22Rv1 (cell line): ENCODE results near the gene TM7SF2.

Experiments
- H3K27ac ChIP-seq: fragments of 450-650 bp; 2 replicates; pipeline ENCODE4 v1.5.1; 2017
- ZFX ChIP-seq: fragments of 450-650 bp; IDR thresholded peaks from 2 replicates; pipeline ENCODE4 v1.6.1; 2017; ENCODE audit warnings: antibody characterized with exemption, borderline replicate concordance
- TF ChIP-seq, protein P1 (sequence below): fragments of 450-650 bp; IDR thresholded peaks from 2 replicates; pipeline ENCODE4 v1.5.1; 2017; ENCODE audit warnings: mild to moderate bottlenecking

TM7SF2 gene

DNA sequence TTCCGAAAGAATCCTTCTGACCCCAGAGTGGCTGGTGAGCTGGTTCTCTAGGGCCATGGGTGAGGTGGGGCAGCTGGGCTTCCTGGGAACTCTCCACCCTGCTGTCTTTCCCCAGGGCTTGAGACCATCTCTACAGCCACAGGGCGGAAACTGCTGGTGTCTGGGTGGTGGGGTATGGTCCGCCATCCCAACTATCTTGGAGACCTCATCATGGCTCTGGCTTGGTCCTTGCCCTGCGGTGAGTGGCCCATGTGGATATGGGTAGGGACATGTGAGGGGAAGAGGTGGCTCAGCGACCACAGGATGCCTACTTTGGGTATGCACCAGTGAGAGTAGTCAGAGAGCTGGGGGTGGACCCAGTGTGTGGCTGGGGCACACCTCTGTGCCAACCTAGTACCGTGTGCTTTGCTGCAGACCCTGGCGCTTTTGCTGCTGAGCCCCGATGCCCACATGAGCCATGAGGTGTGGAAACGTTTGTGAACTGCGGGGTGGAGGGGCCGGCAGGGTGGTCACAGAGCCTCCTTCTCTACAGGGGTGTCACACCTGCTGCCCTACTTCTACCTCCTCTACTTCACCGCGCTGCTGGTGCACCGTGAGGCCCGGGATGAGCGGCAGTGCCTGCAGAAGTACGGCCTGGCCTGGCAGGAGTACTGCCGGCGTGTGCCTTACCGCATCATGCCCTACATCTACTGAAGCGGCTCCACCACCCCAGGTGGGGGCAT, 3.9 kb downstream of the TM7SF2 start:
- no peak for TF ChIP-seq ZFX
- H3K27ac ChIP-seq = peak overlapping the region; percentile 99

DNA sequence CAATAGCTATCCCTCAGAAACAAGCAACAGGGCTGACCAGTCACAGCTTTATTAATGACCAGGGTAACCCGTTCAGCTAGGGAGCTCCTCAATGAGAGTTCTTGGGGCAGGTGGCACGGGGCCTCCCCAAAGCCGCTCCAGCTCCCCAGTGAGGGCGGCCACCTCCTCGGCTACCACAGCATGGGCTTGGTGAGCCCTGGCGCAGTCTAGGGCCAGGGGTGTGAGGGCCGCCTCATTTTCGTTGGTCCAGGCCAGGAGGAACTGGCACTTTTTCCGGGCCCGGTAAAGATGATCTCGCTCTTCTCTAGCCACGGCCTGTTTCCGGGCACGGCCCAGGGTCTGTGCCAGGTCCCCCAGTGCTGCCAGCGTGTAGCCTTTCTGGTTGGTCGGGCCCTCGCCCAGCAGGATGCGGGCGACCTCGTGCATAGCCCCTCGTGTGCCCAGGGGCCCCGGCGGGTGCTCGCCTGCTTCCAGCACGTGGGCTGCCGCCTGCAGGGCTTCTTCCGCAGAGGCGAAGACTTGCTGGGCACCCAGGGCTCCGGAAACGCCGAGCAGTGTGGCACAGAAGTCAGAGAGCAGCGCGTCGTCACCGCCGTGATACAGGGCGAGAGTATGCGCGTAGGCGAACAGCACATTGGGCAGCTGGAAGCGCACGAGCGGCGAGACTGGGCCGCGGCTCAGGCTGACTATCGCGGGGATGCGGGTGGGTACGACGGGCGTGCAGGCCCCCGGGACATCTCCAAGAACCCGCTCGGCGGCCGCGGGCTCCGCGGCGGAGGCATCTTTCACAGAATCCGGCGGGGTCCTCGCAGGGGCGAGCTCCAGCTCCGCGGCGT, 4.9 kb downstream of the TM7SF2 start:
- H3K27ac ChIP-seq = peak overlapping the region; percentile 99
- TF ChIP-seq, protein P1, sequence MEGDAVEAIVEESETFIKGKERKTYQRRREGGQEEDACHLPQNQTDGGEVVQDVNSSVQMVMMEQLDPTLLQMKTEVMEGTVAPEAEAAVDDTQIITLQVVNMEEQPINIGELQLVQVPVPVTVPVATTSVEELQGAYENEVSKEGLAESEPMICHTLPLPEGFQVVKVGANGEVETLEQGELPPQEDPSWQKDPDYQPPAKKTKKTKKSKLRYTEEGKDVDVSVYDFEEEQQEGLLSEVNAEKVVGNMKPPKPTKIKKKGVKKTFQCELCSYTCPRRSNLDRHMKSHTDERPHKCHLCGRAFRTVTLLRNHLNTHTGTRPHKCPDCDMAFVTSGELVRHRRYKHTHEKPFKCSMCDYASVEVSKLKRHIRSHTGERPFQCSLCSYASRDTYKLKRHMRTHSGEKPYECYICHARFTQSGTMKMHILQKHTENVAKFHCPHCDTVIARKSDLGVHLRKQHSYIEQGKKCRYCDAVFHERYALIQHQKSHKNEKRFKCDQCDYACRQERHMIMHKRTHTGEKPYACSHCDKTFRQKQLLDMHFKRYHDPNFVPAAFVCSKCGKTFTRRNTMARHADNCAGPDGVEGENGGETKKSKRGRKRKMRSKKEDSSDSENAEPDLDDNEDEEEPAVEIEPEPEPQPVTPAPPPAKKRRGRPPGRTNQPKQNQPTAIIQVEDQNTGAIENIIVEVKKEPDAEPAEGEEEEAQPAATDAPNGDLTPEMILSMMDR = no peak
- TF ChIP-seq ZFX = no peak

DNA sequence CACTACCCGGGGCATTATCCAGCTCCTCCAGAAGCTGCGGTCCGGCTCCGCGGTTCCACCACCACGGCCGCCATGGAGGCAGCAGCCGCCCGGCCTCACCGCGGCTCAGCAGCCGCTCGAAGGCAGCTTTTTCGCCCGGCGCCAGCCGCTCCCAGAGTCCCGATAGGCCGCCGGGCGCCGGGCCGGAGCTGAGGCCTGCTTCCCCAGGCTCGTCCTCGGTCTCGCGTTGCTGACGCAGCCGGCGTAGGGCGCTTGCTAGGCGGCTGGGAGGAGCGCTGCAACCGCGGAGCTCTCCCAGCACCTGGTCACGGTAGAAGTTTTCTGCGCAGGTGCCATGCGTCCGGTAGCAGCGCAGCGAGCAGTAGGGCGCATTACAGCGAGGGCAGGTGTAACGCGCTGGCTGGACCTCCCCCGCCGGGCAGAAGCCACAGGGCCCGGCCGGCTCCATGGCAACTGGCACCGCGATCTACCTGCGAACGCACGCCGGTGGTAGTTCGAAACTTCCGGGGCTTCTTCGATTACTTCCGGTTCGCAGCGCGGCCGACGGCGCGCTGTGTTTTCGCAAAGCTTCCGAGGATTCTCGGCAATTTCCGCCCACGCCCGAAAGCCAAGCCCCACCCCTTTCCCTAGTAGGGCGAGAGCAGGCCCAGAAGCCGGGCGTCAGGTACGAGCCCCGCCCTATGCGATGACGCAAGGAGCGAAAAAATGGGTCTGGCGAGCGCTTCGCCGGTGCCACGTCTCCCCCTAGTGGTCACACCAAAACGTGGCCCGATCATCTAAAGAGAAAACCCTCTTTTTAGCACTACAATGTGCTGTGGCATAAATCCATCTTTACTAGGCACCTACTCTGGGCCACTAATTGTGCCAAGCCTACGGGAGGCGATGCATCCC, 5.8 kb downstream of the TM7SF2 start, which contains the start of gene ZNHIT2:
Gene ZNHIT2 (minus strand): TSS at position 496 of the 891 bp plus-strand sequence. CDS start 48 bp downstream, at position 448.
- H3K27ac ChIP-seq = peak within 1 kb of the TSS; percentile 99
- TF ChIP-seq, protein P1 = peak; percentile 95
- TF ChIP-seq ZFX = peak; percentile 67; the same call in 1 of the 2 replicates

DNA sequence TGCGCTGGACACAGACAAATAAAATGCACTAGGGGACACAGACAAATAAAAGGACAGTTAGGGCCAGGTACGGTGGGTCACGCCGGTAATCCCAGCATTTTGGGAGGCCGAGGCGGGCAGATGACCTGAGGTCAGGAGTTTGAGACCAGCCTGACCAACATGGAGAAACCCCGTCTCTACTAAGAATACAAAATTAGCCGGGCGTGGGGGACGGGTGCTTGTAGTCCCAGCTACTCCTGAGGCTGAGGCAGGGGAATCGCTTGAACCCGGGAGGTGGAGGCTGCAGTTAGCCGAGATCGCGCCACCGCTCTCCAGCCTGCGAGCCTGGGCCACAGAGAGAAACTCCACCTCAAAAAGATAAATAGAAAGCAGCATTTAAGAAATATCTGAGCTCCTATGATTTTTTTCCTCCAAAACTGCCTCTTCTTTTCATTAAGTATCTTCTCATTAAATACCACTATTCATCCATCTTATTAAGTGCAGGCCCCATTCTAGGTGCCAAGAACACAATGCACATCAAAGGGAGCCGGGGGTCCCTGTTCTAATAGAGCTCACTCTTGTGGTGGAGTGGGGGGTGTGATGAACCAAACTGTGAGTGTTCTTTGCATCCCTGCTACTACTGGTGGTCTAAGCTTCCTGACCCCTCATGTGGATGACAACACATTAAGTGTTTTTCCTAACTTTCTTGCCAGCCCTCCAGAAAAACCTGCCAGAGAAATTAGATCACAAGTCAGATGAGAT, 6.6 kb downstream of the TM7SF2 start:
- peak overlapping the region; percentile 99 for H3K27ac ChIP-seq
- TF ChIP-seq, protein P1 = peak; percentile 53
- no peak for TF ChIP-seq ZFX

DNA sequence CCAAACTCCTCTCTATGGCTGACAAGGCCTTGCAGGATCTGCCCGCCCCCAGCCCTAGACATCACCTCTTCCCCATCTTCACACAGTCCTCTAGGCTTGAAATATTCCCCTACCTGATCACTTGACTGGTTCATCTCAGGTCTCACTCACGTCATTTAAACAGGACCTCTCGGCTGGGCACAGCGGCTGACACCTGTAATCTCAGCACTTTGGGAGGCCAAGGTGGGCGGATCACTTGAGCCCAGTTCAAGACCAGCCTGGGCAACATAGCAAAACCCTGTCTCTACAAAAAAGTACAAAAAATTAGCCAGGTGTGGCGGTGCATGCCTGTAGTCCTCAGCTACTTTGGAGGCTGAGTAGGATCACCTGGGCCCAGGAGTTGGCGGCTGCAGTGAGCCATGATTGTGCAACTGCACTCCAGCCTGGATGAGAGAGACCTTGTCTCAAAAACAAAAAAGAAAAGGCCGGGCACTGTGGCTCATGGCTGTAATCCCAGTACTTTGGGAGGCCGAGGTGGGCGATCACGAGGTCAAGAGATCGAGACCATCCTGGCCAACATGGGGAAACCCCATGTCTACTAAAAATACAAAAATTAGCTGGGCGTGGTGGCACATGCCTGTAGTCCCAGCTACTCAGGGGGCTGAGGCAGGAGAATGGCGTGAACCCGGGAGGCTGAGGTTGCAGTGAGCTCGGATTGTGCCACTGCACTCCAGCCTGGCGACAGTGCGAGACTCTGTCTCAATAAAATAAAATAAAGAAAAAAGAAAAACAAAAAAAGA, 7.4 kb downstream of the TM7SF2 start:
- H3K27ac ChIP-seq = peak overlapping the region; percentile 99

DNA sequence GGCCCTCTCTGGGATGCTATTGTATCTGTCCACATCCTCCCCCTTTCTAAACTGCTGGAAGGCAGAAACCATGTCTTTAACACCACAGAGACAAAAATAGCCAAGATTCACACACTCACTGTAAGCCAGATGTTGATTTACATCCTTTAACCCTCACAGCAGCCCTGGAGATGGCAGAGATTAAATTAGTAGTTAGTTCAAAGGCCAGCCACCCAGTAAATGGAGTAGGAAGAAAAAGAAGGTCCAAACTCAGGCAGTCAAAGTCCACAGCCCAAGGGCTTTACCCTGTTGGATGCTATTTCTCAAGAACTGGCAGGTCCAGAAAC, 8.0 kb downstream of the TM7SF2 start:
- peak overlapping the region; percentile 99 for H3K27ac ChIP-seq
- no peak for TF ChIP-seq ZFX
- TF ChIP-seq, protein P1 = no peak

DNA sequence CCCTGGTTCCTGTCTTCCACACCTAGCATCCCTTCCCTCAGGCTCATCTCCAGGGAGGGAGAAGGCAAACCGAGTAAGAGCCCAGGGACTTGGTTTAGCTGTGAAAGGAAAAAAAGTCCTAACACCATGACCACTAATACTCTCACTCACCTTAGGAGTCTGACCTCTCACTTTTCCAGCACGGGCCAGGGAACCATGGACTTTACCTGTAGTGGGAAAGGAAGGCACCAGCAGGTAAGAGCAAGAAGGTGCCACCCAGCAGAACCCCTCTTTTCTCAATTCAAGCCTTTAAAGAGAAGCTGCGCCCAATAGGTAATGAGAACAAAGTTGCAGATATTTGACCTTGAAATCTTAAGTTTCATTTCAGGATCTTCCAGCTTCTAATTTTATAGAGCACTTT, 9.2 kb downstream of the TM7SF2 start:
- H3K27ac ChIP-seq = peak overlapping the region; percentile 99
- TF ChIP-seq, protein P1 = no peak
- no peak for TF ChIP-seq ZFX
